T-helper 1 cell treated with Interleukin-12 subunit alpha and Interleukin-12 subunit beta and Interleukin-4 antibody, amounts not matched to agents 30 μg/mL and 1 μg/mL, for 36 hours (primary cell): ENCODE measurements around the gene VWF.
A peak's percentile ranks its signal among the peaks of the same experiment; 100 is the strongest.

ENCODE experiments used
- H3K27ac Mint-ChIP-seq: one replicate; pipeline ENCODE4 v1.8.0; 2021; ENCODE audit warnings: mild to moderate bottlenecking, mixed read lengths
- H3K27me3 Mint-ChIP-seq: one replicate; pipeline ENCODE4 v1.8.0; 2021; ENCODE audit warnings: low read depth, mixed read lengths
- H3K36me3 Mint-ChIP-seq: one replicate; pipeline ENCODE4 v1.8.0; 2021; ENCODE audit warnings: low read depth, mixed read lengths
- H3K4me1 Mint-ChIP-seq: one replicate; pipeline ENCODE4 v1.8.0; 2021; ENCODE audit warnings: low read depth, mixed read lengths
- H3K4me3 Mint-ChIP-seq: one replicate; pipeline ENCODE4 v1.8.0; 2021; ENCODE audit warnings: mild to moderate bottlenecking, moderate library complexity, mixed read lengths
- H3K9me3 Mint-ChIP-seq: one replicate; pipeline ENCODE4 v1.8.0; 2021; ENCODE audit warnings: mixed read lengths

The VWF gene

GRCh38 chr12:6083601-6084000 is 40.9 kb downstream of the VWF start:
- H3K27ac Mint-ChIP-seq = no peak overlapping the region
- no peaks in the 10 kb centered on the region for H3K4me1 Mint-ChIP-seq
- no peaks in the 10 kb centered on the region for H3K9me3 Mint-ChIP-seq
- H3K27me3 Mint-ChIP-seq = peaks cover 7% of the 10 kb centered on the region
- no peaks in the 10 kb centered on the region for H3K36me3 Mint-ChIP-seq
- H3K4me3 Mint-ChIP-seq = no peak overlapping the region

GRCh38 chr12:6082613-6083012 is 41.9 kb downstream of the VWF start:
- H3K4me1 Mint-ChIP-seq = no peaks in the 10 kb centered on the region
- H3K27me3 Mint-ChIP-seq = peaks cover 7% of the 10 kb centered on the region
- no peak overlapping the region for H3K27ac Mint-ChIP-seq
- no peak overlapping the region for H3K4me3 Mint-ChIP-seq
- H3K9me3 Mint-ChIP-seq = no peaks in the 10 kb centered on the region
- H3K36me3 Mint-ChIP-seq = no peaks in the 10 kb centered on the region

- Mint-ChIP-seq H3K4me1 (peaks cover 1% of the 10 kb centered on the region), H3K27me3 (peaks cover 7% of the 10 kb centered on the region), H3K4me3 (no peak overlapping the region), H3K27ac (no peak overlapping the region), H3K9me3 (no peaks in the 10 kb centered on the region), H3K36me3 (no peaks in the 10 kb centered on the region)
Measured at GRCh38 chr12:6080149-6081045, 44.1 kb downstream of the VWF start.

GRCh38 chr12:6078398-6079096 is 45.9 kb downstream of the VWF start:
- Mint-ChIP-seq H3K27me3 (peaks cover 18% of the 10 kb centered on the region), H3K27ac (no peak overlapping the region), H3K36me3 (no peaks in the 10 kb centered on the region), H3K4me1 (peaks cover 14% of the 10 kb centered on the region), H3K4me3 (no peak overlapping the region), H3K9me3 (no peaks in the 10 kb centered on the region)

- Mint-ChIP-seq H3K4me1 (peaks cover 14% of the 10 kb centered on the region), H3K27ac (no peak overlapping the region), H3K4me3 (no peak overlapping the region), H3K9me3 (no peaks in the 10 kb centered on the region), H3K36me3 (no peaks in the 10 kb centered on the region), H3K27me3 (peaks cover 18% of the 10 kb centered on the region)
Measured at GRCh38 chr12:6077692-6078083, 46.8 kb downstream of the VWF start.

- no peak overlapping the region for H3K27ac Mint-ChIP-seq
- no peaks in the 10 kb centered on the region for H3K36me3 Mint-ChIP-seq
- no peak overlapping the region for H3K4me3 Mint-ChIP-seq
- no peaks in the 10 kb centered on the region for H3K9me3 Mint-ChIP-seq
- peaks cover 14% of the 10 kb centered on the region for H3K4me1 Mint-ChIP-seq
- H3K27me3 Mint-ChIP-seq = peaks cover 23% of the 10 kb centered on the region
Measured at GRCh38 chr12:6076776-6077691, 47.4 kb downstream of the VWF start.

GRCh38 chr12:6076346-6076745 is 48.1 kb downstream of the VWF start:
- Mint-ChIP-seq H3K36me3 (no peaks in the 10 kb centered on the region), H3K27ac (no peak overlapping the region), H3K9me3 (no peaks in the 10 kb centered on the region), H3K4me1 (peaks cover 14% of the 10 kb centered on the region), H3K4me3 (no peak overlapping the region), H3K27me3 (peaks cover 27% of the 10 kb centered on the region)

- H3K4me3 Mint-ChIP-seq = peak overlapping the region; percentile 80
- peak overlapping the region; percentile 29 for H3K27ac Mint-ChIP-seq
- H3K27me3 Mint-ChIP-seq = peaks cover 27% of the 10 kb centered on the region
- no peaks in the 10 kb centered on the region for H3K9me3 Mint-ChIP-seq
- H3K4me1 Mint-ChIP-seq = peaks cover 14% of the 10 kb centered on the region
- H3K36me3 Mint-ChIP-seq = no peaks in the 10 kb centered on the region
Measured at GRCh38 chr12:6074979-6075585, 49.4 kb downstream of the VWF start.

- H3K9me3 Mint-ChIP-seq = no peaks in the 10 kb centered on the region
- peak overlapping the region; percentile 3 for H3K27ac Mint-ChIP-seq
- no peaks in the 10 kb centered on the region for H3K36me3 Mint-ChIP-seq
- peaks cover 19% of the 10 kb centered on the region for H3K4me1 Mint-ChIP-seq
- H3K4me3 Mint-ChIP-seq = peak overlapping the region; percentile 80
- H3K27me3 Mint-ChIP-seq = peaks cover 21% of the 10 kb centered on the region
Measured at GRCh38 chr12:6074427-6074826, 50.0 kb downstream of the VWF start.

GRCh38 chr12:6073426-6073825 is 51.0 kb downstream of the VWF start:
- H3K9me3 Mint-ChIP-seq = no peaks in the 10 kb centered on the region
- H3K36me3 Mint-ChIP-seq = no peaks in the 10 kb centered on the region
- H3K27me3 Mint-ChIP-seq = peaks cover 21% of the 10 kb centered on the region
- no peak overlapping the region for H3K27ac Mint-ChIP-seq
- H3K4me3 Mint-ChIP-seq = no peak overlapping the region
- peaks cover 21% of the 10 kb centered on the region for H3K4me1 Mint-ChIP-seq

- peaks cover 21% of the 10 kb centered on the region for H3K4me1 Mint-ChIP-seq
- H3K27ac Mint-ChIP-seq = no peak overlapping the region
- no peak overlapping the region for H3K4me3 Mint-ChIP-seq
- no peaks in the 10 kb centered on the region for H3K9me3 Mint-ChIP-seq
- H3K27me3 Mint-ChIP-seq = peaks cover 21% of the 10 kb centered on the region
- H3K36me3 Mint-ChIP-seq = no peaks in the 10 kb centered on the region
Measured at GRCh38 chr12:6072302-6072752, 52.1 kb downstream of the VWF start.

- Mint-ChIP-seq H3K9me3 (no peaks in the 10 kb centered on the region), H3K27me3 (peaks cover 21% of the 10 kb centered on the region), H3K27ac (no peak overlapping the region), H3K4me1 (peaks cover 21% of the 10 kb centered on the region), H3K4me3 (no peak overlapping the region), H3K36me3 (no peaks in the 10 kb centered on the region)
Measured at GRCh38 chr12:6071589-6071988, 52.9 kb downstream of the VWF start.

- H3K4me1 Mint-ChIP-seq = peaks cover 21% of the 10 kb centered on the region
Measured at GRCh38 chr12:6070472-6071257, 53.8 kb downstream of the VWF start.

More at GRCh38 chr12:6070472-6071257, 53.8 kb downstream of the VWF start:
- H3K27ac Mint-ChIP-seq = no peak overlapping the region
- H3K9me3 Mint-ChIP-seq = no peaks in the 10 kb centered on the region
- no peaks in the 10 kb centered on the region for H3K36me3 Mint-ChIP-seq
- H3K4me3 Mint-ChIP-seq = no peak overlapping the region
- H3K27me3 Mint-ChIP-seq = peaks cover 21% of the 10 kb centered on the region
